GM19193 (cell line): ENCODE data around the gene ABLIM2.

ENCODE experiments used
- POLR2A ChIP-seq: IDR thresholded peaks from 4 replicates; pipeline ENCODE4 v1.6.1; 2011; ENCODE audit not compliant: insufficient read depth, insufficient read length; ENCODE audit errors: extremely low read depth

ABLIM2 gene

DNA sequence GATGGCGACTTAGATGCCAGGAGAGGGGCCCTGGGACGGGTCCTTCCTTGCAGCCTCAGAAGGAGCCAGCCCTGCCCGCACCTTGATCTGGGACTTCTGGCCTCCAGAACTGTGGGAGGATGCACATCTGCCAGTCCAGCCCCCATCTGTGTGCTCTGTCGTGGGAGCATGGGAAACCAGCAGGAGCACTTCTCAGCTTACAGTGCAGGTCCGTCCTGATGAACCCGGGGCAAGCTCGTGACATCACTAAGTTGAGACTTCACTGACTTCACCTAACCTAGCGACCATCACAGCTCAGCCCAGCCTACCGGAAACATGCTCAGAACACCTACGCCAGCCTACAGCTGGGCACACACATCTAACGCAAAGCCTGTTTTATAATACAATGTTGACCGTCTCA lies 38.1 kb downstream of the ABLIM2 start:
- TF ChIP-seq POLR2A = no peak

GRCh38 chr4:8119877-8120276 lies 38.7 kb downstream of the ABLIM2 start:
- TF ChIP-seq POLR2A = no peak

DNA sequence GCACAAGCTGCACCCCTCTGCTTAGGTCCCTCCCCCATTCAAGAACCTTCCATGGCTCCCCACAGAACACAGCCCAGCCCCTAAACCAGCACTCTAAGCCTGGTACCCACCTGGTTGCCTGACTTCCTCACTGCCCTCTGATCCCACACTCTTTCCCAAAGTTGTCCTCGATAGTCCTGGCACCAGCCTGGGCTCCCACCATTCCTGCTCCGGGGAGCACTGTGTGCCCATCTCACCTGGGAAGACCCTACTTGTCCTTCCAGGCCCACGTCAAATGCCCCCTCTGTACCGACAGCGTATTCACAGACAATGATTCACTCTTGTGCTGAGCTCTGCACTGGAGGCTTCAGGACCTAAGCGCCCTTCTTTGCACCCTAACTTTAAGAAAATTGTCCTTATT lies 40.1 kb downstream of the ABLIM2 start:
- no peak for TF ChIP-seq POLR2A

GRCh38 chr4:8118035-8118434 lies 40.6 kb downstream of the ABLIM2 start:
- TF ChIP-seq POLR2A = no peak

DNA sequence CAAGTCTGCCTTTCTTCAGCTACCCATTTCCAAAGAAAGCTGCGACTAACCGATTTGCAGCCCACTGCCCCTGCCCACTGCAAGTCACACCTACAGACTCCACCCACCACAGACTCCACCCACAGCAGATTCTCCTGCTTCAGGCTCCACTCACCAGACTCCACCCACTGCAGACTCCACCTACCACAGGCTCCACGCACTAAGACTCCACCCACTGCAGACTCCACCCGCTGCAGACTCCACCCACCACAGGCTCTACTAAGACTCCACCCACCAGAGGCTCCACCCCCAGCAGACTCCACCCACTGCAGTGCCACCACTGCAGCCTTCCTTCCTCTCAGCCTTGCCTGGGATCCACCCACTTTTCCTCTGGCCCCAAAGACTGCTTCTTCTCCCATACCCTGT lies 41.3 kb downstream of the ABLIM2 start:
- no peak for TF ChIP-seq POLR2A

GRCh38 chr4:8115916-8116315 lies 42.7 kb downstream of the ABLIM2 start:
- no peak for TF ChIP-seq POLR2A

- TF ChIP-seq POLR2A = no peak
Measured at GRCh38 chr4:8115203-8115520, 43.5 kb downstream of the ABLIM2 start.

- TF ChIP-seq POLR2A = no peak
Measured at GRCh38 chr4:8114456-8115202, 44.0 kb downstream of the ABLIM2 start.

DNA sequence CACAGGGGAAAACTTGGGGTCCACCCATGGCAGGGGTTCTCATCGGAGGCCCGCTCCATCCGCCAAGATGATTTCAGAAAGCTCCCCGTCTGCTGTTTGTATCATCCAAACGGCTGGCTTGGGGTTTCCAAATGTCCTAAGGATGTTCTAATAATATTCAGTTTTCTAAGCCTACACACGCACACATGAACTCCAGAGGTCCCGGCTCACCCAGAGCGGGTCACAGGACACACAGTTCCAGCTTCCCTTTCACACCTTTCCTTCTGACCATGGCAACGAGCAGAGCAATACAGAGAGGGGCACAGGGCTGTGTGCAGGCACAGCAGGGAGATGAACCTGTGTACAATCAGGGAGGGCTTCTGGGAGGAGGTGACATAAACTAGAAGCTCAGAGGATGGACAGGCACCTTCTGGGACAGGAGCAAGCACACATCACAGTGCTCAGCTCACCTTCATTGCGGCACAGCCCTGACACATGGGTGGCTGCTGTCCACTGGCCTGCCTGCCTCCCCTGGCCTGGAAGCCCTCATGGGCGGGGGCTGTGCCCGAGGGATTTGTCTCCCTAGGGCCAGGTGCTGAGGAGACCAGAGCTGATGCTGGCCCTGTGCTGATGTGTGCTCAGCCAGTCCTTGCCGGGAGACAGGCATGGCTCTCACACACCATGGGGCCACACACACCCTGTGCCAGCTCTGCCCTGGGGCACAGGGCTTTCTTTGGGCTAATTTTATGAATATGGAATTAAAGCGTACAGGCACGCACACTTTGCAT lies 44.8 kb downstream of the ABLIM2 start:
- no peak for TF ChIP-seq POLR2A

GRCh38 chr4:8112672-8113071 lies 45.9 kb downstream of the ABLIM2 start:
- no peak for TF ChIP-seq POLR2A

- TF ChIP-seq POLR2A = no peak
Measured at GRCh38 chr4:8112036-8112576, 46.5 kb downstream of the ABLIM2 start.

GRCh38 chr4:8110071-8110986 lies 48.3 kb downstream of the ABLIM2 start:
- TF ChIP-seq POLR2A = no peak

- no peak for TF ChIP-seq POLR2A
Measured at GRCh38 chr4:8109406-8110065, 49.1 kb downstream of the ABLIM2 start.

DNA sequence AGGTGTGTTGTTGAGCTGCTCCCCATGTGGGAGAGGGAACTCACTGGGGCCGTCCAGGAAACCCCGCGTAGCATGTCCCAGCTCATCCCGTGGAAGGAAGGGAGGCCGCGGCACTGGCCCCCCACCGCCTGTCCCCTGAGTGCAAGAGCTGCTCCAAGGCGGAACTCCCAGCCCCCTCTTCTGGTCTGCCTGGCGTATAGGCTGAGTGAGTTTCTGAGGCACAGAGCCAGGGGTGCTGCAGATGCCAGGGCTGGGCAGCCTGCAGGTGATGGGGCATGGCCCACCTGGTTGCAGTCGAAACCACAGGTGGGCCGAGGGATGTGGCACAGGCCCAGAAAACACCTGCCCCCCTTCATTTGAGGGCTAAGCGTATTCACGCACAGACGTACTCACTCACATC lies 49.6 kb downstream of the ABLIM2 start:
- TF ChIP-seq POLR2A = no peak
